Measurements from ENCODE around the gene PNLIPRP2. TPM values are rescaled to one million over a fixed set of nuclear protein-coding genes. Genes with fewer than 3 reads are reported as not detected.

Gene PNLIPRP2
- total RNA-seq, 2 experiments from 2014 or later: not detected

DNA sequence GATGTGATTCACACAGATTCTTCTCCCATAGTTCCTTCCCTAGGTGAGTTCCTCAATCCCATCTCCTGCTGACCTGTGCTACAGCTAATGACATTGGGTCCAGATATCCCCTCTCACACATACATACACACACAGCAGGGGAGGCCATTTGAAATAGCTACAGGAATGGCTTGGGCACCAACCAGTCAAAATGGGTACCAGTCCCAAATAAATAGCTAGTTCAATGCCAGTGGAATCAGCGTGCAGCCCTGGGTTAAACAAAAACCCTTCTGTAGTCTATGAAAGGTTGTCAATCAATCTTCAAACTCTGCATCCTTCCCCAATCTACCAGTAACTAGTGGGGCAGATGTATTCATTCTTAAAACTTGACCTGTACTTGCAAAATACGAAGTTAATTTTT lies 9.3 kb downstream of the PNLIPRP2 start:
- Histone ChIP-seq H3K27ac (ENCODE audit: low read depth, low read length, poor library complexity, severe bottlenecking) (no peak overlapping the region), H4K20me1 (ENCODE audit: insufficient read depth, low read length) (no peaks in the 10 kb centered on the region), H3K79me2 (ENCODE audit: insufficient read depth, low read depth, low read length) (no peaks in the 10 kb centered on the region), H3K4me1 (ENCODE audit: insufficient read depth, low read length, poor library complexity, severe bottlenecking) (no peaks in the 10 kb centered on the region), H3K4me3 (ENCODE audit: low read depth, low read length, poor library complexity, severe bottlenecking) (no peak overlapping the region), H3K9me3 (ENCODE audit: low read length) (no peaks in the 10 kb centered on the region), H2AFZ (ENCODE audit: low read length) (no peak overlapping the region), H3K4me2 (ENCODE audit: low read length) (no peak overlapping the region), H3K36me3 (ENCODE audit: insufficient read depth, low read length) (no peaks in the 10 kb centered on the region), H3K9me2 (ENCODE audit: insufficient read depth, low read length) (no peaks in the 10 kb centered on the region)
- POLR2A ChIA-PET: no interaction called here
- CTCF ChIA-PET (ENCODE audit: unreplicated experiment): no interaction called here
- no TSS peak for BruUV-seq (replicated peaks)
- no peak for DNase-seq (ENCODE audit: low spot score)
- no peak for TF ChIP-seq EZH2phosphoT487 (IDR thresholded peaks at IDR 0.05; ENCODE audit: borderline replicate concordance, low read depth, low read length)
- TF ChIP-seq CTCF (conservative IDR thresholded peaks at IDR 0.05; ENCODE audit: low read length): no peak
- intact Hi-C loops (cut with micrococcal nuclease; ENCODE audit: unreplicated experiment): no loop called here

- intact Hi-C loops (cut with micrococcal nuclease; ENCODE audit: unreplicated experiment): no loop called here
- H2AFZ ChIP-seq (ENCODE audit: low read length): no peak overlapping the region
- no peak for DNase-seq (ENCODE audit: low spot score)
- CTCF ChIA-PET (ENCODE audit: unreplicated experiment): no interaction called here
- H3K4me2 ChIP-seq (ENCODE audit: low read length): no peak overlapping the region
- no peaks in the 10 kb centered on the region for H3K4me1 ChIP-seq (ENCODE audit: insufficient read depth, low read length, poor library complexity, severe bottlenecking)
- H3K4me3 ChIP-seq (ENCODE audit: low read depth, low read length, poor library complexity, severe bottlenecking): no peak overlapping the region
- H3K9me2 ChIP-seq (ENCODE audit: insufficient read depth, low read length): no peaks in the 10 kb centered on the region
- TF ChIP-seq EZH2phosphoT487 (IDR thresholded peaks at IDR 0.05; ENCODE audit: borderline replicate concordance, low read depth, low read length) (no peak), CTCF (conservative IDR thresholded peaks at IDR 0.05; ENCODE audit: low read length) (no peak)
- POLR2A ChIA-PET: no interaction called here
- H3K9me3 ChIP-seq (ENCODE audit: low read length): no peaks in the 10 kb centered on the region
- H3K27ac ChIP-seq (ENCODE audit: low read depth, low read length, poor library complexity, severe bottlenecking): no peak overlapping the region
- no peaks in the 10 kb centered on the region for H3K36me3 ChIP-seq (ENCODE audit: insufficient read depth, low read length)
- no peaks in the 10 kb centered on the region for H4K20me1 ChIP-seq (ENCODE audit: insufficient read depth, low read length)
- BruUV-seq (replicated peaks): no TSS peak
- H3K79me2 ChIP-seq (ENCODE audit: insufficient read depth, low read depth, low read length): no peaks in the 10 kb centered on the region
These were observed 11.1 kb downstream of the PNLIPRP2 start for GRCh38 chr10:116631871-116632295.

DNA sequence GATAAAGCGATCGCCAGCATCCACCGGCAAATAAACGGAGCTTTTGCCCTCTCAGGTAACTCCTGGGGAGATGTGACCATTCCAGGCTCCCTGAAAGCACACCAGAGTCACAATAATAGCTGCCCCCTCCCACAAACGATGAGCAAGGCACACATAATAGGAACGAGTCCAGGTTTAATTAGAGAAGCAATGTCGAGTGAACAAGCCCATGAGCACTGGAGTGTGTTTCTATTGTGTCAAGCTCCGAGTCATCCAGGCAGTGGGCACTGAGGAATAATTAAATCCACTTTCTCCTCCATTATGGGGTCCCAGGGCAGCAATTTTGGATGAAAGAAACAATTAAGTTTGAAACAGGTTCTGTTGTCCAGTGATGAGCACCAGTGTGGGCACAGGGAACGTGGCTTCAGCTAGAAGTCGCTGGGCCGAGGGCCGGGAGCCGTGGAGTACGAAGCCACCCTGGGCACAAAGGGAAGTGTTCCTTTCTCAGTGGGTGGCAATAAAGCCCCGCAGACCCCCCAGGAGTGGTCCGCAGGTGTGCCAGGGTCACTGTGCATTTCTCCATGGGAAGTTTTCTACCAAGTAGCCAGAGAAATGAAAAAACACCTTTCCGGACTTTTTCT lies 12.0 kb downstream of the PNLIPRP2 start:
- H4K20me1 ChIP-seq (ENCODE audit: insufficient read depth, low read length): no peaks in the 10 kb centered on the region
- H3K4me1 ChIP-seq (ENCODE audit: insufficient read depth, low read length, poor library complexity, severe bottlenecking): no peaks in the 10 kb centered on the region
- intact Hi-C loops (cut with micrococcal nuclease; ENCODE audit: unreplicated experiment): no loop called here
- H3K27ac ChIP-seq (ENCODE audit: low read depth, low read length, poor library complexity, severe bottlenecking): no peak overlapping the region
- no peaks in the 10 kb centered on the region for H3K9me3 ChIP-seq (ENCODE audit: low read length)
- CTCF ChIA-PET (ENCODE audit: unreplicated experiment): no interaction called here
- TF ChIP-seq CTCF (conservative IDR thresholded peaks at IDR 0.05; ENCODE audit: low read length) (no peak), EZH2phosphoT487 (IDR thresholded peaks at IDR 0.05; ENCODE audit: borderline replicate concordance, low read depth, low read length) (no peak)
- H3K36me3 ChIP-seq (ENCODE audit: insufficient read depth, low read length): no peaks in the 10 kb centered on the region
- no peak overlapping the region for H3K4me2 ChIP-seq (ENCODE audit: low read length)
- BruUV-seq (replicated peaks): no TSS peak
- H3K4me3 ChIP-seq (ENCODE audit: low read depth, low read length, poor library complexity, severe bottlenecking): no peak overlapping the region
- POLR2A ChIA-PET: no interaction called here
- no peaks in the 10 kb centered on the region for H3K9me2 ChIP-seq (ENCODE audit: insufficient read depth, low read length)
- DNase-seq (ENCODE audit: low spot score): no peak
- no peaks in the 10 kb centered on the region for H3K79me2 ChIP-seq (ENCODE audit: insufficient read depth, low read depth, low read length)
- H2AFZ ChIP-seq (ENCODE audit: low read length): no peak overlapping the region
